MM.1S (cell line): ENCODE results near the gene STK17B.

Source experiments
- DNase-seq: peaks from one replicate; pipeline ENCODE4 v3.0.0-alpha.2; 2015
- H2AFZ ChIP-seq: fragments of 300-600 bp; sonication (generic); 2 replicates; pipeline ENCODE4 v1.6.0; 2016; ENCODE audit warnings: antibody characterized with exemption, low read length
- H3F3A ChIP-seq: fragments of 300-600 bp; sonication (generic); 2 replicates; pipeline ENCODE4 v1.6.1; 2016; ENCODE audit warnings: mild to moderate bottlenecking, antibody characterized with exemption, low read length, moderate library complexity, mixed read lengths; ENCODE audit not compliant: insufficient read depth
- H3K27ac ChIP-seq: fragments of 300-600 bp; sonication (generic); 2 replicates; pipeline ENCODE4 v1.5.1; 2016; ENCODE audit warnings: mild to moderate bottlenecking, low read length
- H3K27me3 ChIP-seq: fragments of 300-600 bp; sonication (generic); replicated peaks from 2 replicates; pipeline ENCODE4 v1.6.0; 2016; ENCODE audit warnings: low read length; ENCODE audit not compliant: insufficient read depth
- H3K36me3 ChIP-seq: fragments of 300-600 bp; sonication (generic); replicated peaks from 2 replicates; pipeline ENCODE4 v1.6.1; 2016; ENCODE audit warnings: mild to moderate bottlenecking, low read length, mixed read lengths; ENCODE audit not compliant: insufficient read depth
- H3K4me1 ChIP-seq: fragments of 300-600 bp; sonication (generic); 2 replicates; pipeline ENCODE4 v1.6.1; 2016; ENCODE audit warnings: low read length, mixed read lengths
- H3K4me2 ChIP-seq: fragments of 300-600 bp; sonication (generic); 2 replicates; pipeline ENCODE4 v1.6.0; 2016; ENCODE audit warnings: low read depth, low read length
- H3K4me3 ChIP-seq: fragments of 300-600 bp; sonication (generic); 2 replicates; pipeline ENCODE4 v1.5.1; 2016; ENCODE audit warnings: low read length, mixed read lengths
- H3K79me2 ChIP-seq: fragments of 300-600 bp; sonication (generic); 2 replicates; pipeline ENCODE4 v1.6.1; 2016; ENCODE audit warnings: mixed run types, low read length, mixed read lengths
- H3K9ac ChIP-seq: fragments of 300-600 bp; sonication (generic); 2 replicates; pipeline ENCODE4 v1.6.1; 2016; ENCODE audit warnings: low read length, mixed read lengths
- H3K9me2 ChIP-seq: fragments of 300-600 bp; sonication (generic); replicated peaks from 2 replicates; pipeline ENCODE4 v1.6.1; 2016; ENCODE audit warnings: mild to moderate bottlenecking, low read length, mixed read lengths; ENCODE audit not compliant: insufficient read depth
- H3K9me3 ChIP-seq: fragments of 300-600 bp; sonication (generic); replicated peaks from 2 replicates; pipeline ENCODE4 v1.6.1; 2016; ENCODE audit warnings: mild to moderate bottlenecking, low read length, mixed read lengths; ENCODE audit not compliant: insufficient read depth
- H4K20me1 ChIP-seq: fragments of 300-600 bp; sonication (generic); 2 replicates; pipeline ENCODE4 v1.6.1; 2016; ENCODE audit warnings: mild to moderate bottlenecking, low read length, moderate library complexity, mixed read lengths; ENCODE audit not compliant: insufficient read depth
- EZH2 ChIP-seq: fragments of 300-600 bp; sonication (generic); optimal IDR thresholded peaks from 2 replicates; pipeline ENCODE3; 2017; ENCODE audit warnings: low read depth, mild to moderate bottlenecking, antibody characterized with exemption, low read length, mixed read lengths
- EZH2phosphoT487 ChIP-seq: fragments of 300-600 bp; sonication (generic); IDR thresholded peaks from 2 replicates; pipeline ENCODE4 v1.6.1; 2018; ENCODE audit warnings: antibody characterized with exemption, low read length
- TF ChIP-seq, protein P1 (sequence below): fragments of 300-600 bp; sonication (generic); IDR thresholded peaks from 2 replicates; pipeline ENCODE4 v1.5.1; 2016; ENCODE audit warnings: antibody characterized with exemption, low read length, mixed read lengths

The STK17B gene

DNA sequence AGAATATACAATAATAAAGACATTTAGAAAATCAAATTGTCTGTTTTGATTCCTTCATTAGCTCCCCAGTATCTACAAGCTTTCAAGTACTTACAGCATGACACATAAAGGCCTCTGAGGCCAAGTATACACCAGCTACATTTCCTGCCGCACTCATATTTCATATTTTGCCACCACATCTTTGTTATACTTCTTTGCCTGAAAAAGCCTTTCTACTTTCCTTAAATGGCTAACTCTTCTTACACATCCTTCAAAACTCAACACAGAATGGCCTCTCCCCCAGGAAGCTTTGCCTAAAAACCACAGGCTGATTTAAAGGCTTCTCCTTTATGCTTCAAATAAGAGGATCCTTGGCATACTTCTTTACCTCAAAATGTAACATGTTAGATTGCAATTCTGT is 4.5 kb downstream of the STK17B start:
- no peak overlapping the region for H2AFZ ChIP-seq
- H3K27ac ChIP-seq = peak overlapping the region; percentile 93; the same call in 1 of the 2 replicates
- H3K36me3 ChIP-seq = peaks cover 25% of the 10 kb centered on the region
- H4K20me1 ChIP-seq = peaks cover 54% of the 10 kb centered on the region
- H3K4me2 ChIP-seq = peak overlapping the region; percentile 71
- peak; percentile 48 for DNase-seq
- peaks cover 76% of the 10 kb centered on the region for H3F3A ChIP-seq
- peak overlapping the region; percentile 99 for H3K9ac ChIP-seq
- peaks cover 26% of the 10 kb centered on the region for H3K4me1 ChIP-seq
- peaks cover 97% of the 10 kb centered on the region for H3K79me2 ChIP-seq
- H3K9me3 ChIP-seq = no peaks in the 10 kb centered on the region
- TF ChIP-seq, protein P1, sequence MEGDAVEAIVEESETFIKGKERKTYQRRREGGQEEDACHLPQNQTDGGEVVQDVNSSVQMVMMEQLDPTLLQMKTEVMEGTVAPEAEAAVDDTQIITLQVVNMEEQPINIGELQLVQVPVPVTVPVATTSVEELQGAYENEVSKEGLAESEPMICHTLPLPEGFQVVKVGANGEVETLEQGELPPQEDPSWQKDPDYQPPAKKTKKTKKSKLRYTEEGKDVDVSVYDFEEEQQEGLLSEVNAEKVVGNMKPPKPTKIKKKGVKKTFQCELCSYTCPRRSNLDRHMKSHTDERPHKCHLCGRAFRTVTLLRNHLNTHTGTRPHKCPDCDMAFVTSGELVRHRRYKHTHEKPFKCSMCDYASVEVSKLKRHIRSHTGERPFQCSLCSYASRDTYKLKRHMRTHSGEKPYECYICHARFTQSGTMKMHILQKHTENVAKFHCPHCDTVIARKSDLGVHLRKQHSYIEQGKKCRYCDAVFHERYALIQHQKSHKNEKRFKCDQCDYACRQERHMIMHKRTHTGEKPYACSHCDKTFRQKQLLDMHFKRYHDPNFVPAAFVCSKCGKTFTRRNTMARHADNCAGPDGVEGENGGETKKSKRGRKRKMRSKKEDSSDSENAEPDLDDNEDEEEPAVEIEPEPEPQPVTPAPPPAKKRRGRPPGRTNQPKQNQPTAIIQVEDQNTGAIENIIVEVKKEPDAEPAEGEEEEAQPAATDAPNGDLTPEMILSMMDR = no peak
- no peak for TF ChIP-seq EZH2phosphoT487
- TF ChIP-seq EZH2 = no peak
- peak overlapping the region; percentile 92 for H3K4me3 ChIP-seq
- no peaks in the 10 kb centered on the region for H3K9me2 ChIP-seq
- no peaks in the 10 kb centered on the region for H3K27me3 ChIP-seq

DNA sequence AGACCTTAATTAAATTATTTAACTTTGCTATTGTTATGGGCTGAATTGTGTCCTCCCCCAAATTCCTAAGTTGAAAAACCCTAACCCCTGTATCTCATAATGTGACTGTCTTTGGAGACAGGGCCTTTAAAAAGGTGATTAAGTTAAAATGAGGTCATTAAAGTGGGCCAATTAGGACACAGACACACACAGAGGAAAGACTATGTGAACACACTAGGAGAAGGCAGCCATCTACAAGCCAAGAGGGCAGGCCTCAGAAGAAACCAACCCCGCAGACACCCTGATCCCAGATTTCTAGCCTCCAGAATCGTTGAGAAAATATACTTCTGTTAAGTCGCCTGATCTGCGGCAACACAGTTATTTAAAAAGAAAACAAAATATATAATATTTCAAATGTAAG is 6.4 kb downstream of the STK17B start:
- Histone ChIP-seq H3K36me3 (peaks cover 25% of the 10 kb centered on the region), H3K27me3 (no peaks in the 10 kb centered on the region), H3K9ac (peak overlapping the region; percentile 99; the same call in 1 of the 2 replicates), H3K4me3 (peak overlapping the region; percentile 92; the same call in 1 of the 2 replicates), H3K79me2 (peaks cover 100% of the 10 kb centered on the region), H3K9me2 (no peaks in the 10 kb centered on the region), H3K4me2 (peak overlapping the region; percentile 71; the same call in 1 of the 2 replicates), H3F3A (peaks cover 80% of the 10 kb centered on the region), H2AFZ (no peak overlapping the region), H3K27ac (peak overlapping the region; percentile 48; the same call in 1 of the 2 replicates), H4K20me1 (peaks cover 51% of the 10 kb centered on the region), H3K9me3 (no peaks in the 10 kb centered on the region), H3K4me1 (peaks cover 39% of the 10 kb centered on the region)
- TF ChIP-seq EZH2phosphoT487 (no peak), EZH2 (no peak)
- TF ChIP-seq, protein P1 = no peak
- DNase-seq = no peak

DNA sequence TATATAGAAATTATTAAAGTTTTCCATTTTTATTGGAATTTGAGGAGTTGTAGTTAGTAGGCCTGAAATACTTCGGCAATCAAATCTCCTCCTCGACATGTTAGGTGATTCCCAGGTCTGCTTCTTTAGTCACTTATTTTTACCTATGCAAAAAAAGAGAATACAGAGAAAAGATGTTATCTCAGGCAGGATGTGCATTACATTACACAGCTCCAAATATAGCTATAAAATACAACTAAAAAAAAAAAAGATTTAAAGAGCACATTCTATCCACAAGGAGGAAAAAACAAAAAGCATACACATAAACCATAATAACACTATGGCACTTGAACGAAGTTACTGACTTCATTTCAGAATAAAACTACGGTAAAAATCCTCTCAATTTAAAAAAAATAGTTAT is 8.1 kb downstream of the STK17B start:
- H3K9me3 ChIP-seq = no peaks in the 10 kb centered on the region
- no peaks in the 10 kb centered on the region for H3K9me2 ChIP-seq
- H2AFZ ChIP-seq = no peak overlapping the region
- no peaks in the 10 kb centered on the region for H3K27me3 ChIP-seq
- no peak for DNase-seq
- H3F3A ChIP-seq = peaks cover 80% of the 10 kb centered on the region
- peaks cover 18% of the 10 kb centered on the region for H3K36me3 ChIP-seq
- no peak for TF ChIP-seq EZH2phosphoT487
- TF ChIP-seq, protein P1 = 0 out of 2 replicates have a peak, but pooled peaks have one; percentile 3
- peaks cover 55% of the 10 kb centered on the region for H3K4me1 ChIP-seq
- peaks cover 100% of the 10 kb centered on the region for H3K79me2 ChIP-seq
- H3K4me3 ChIP-seq = peak overlapping the region; percentile 36; the same call in 1 of the 2 replicates
- peak overlapping the region; percentile 86; the same call in 1 of the 2 replicates for H3K27ac ChIP-seq
- H3K9ac ChIP-seq = peak overlapping the region; percentile 42; the same call in 1 of the 2 replicates
- peak overlapping the region; percentile 72 for H3K4me2 ChIP-seq
- H4K20me1 ChIP-seq = peaks cover 40% of the 10 kb centered on the region
